A673 (cell line): ENCODE measurements around the gene HIPK1.

ENCODE experiments used
- EZH2 ChIP-seq: fragments of 200-600 bp; sonication (generic); IDR thresholded peaks from 2 replicates; pipeline ENCODE4 v1.6.1; 2017; ENCODE audit warnings: borderline replicate concordance, low read depth, mild to moderate bottlenecking, mixed read lengths, antibody characterized with exemption, low read length; ENCODE audit not compliant: poor library complexity, severe bottlenecking
- TF ChIP-seq, protein P1 (sequence below): fragments of 300-800, 200-600 bp; sonication (generic); conservative IDR thresholded peaks from 2 replicates; pipeline ENCODE4 v1.5.1; 2017; ENCODE audit warnings: low read depth, mild to moderate bottlenecking, antibody characterized with exemption, low read length, moderate library complexity, mixed read lengths

DNA sequence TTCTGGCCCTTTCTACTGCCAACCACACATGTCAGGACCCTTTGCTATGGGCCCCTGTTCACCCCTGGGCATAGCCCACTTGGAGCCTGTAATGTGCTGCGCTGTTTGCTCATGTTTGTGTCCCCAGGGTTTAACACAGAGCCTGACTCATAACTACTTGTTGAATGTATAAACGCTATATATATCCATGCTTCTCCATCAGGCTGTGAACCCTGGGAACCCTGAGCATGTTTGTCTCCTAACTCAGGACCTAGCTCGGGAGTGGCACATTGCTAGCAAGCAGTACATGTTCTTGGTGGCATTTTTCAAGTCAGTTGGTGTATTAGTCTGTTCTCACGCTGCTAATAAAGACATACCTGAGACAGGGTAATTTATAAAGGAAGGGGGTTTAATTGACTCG, 58.1 kb downstream of the HIPK1 start:
- TF ChIP-seq, protein P1, sequence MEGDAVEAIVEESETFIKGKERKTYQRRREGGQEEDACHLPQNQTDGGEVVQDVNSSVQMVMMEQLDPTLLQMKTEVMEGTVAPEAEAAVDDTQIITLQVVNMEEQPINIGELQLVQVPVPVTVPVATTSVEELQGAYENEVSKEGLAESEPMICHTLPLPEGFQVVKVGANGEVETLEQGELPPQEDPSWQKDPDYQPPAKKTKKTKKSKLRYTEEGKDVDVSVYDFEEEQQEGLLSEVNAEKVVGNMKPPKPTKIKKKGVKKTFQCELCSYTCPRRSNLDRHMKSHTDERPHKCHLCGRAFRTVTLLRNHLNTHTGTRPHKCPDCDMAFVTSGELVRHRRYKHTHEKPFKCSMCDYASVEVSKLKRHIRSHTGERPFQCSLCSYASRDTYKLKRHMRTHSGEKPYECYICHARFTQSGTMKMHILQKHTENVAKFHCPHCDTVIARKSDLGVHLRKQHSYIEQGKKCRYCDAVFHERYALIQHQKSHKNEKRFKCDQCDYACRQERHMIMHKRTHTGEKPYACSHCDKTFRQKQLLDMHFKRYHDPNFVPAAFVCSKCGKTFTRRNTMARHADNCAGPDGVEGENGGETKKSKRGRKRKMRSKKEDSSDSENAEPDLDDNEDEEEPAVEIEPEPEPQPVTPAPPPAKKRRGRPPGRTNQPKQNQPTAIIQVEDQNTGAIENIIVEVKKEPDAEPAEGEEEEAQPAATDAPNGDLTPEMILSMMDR = no peak
- TF ChIP-seq EZH2 = no peak
